Endothelial cell of umbilical vein (primary cell): ENCODE measurements around the gene SLC6A6. TPM values are rescaled to one million over a fixed set of nuclear protein-coding genes. Genes with fewer than 3 reads are reported as not detected.

ENCODE experiments used
- BruUV-seq: library from RNA; stranded (reverse); fragments of 400-500 nt; replicated peaks from 2 replicates; lab custom pipeline; 2021; lab: Mats Ljungman, UMichigan
- CTCF ChIA-PET: fragments of 300-600, 350-600 bp; sonication (Branson Sonifier 250); formaldehyde crosslinking; loops from one replicate; lab custom pipeline; 2021; ENCODE audit warnings: antibody characterized with exemption, inconsistent platforms; lab: Charles Lee
- POLR2A ChIA-PET: fragments of 300-600, 350-600 bp; sonication (Branson Sonifier 250); formaldehyde crosslinking; loops from one replicate; lab custom pipeline; 2021; ENCODE audit warnings: antibody characterized with exemption, inconsistent platforms; lab: Charles Lee
- DNase-seq: peaks from one replicate; pipeline ENCODE4 v3.0.0-alpha.2; 2011; ENCODE audit warnings: low read depth, low spot score
- FAIRE-seq: peaks from 2 replicates; lab custom pipeline; 2011; peaks lifted over from hg19 to GRCh38; lab: Jason Lieb, UNC
- H2AFZ ChIP-seq: 2 replicates; pipeline ENCODE4 v1.6.0; 2012; ENCODE audit warnings: low read depth, low read length, control low read depth, inconsistent platforms
- H3K27ac ChIP-seq: 2 replicates; pipeline ENCODE4 v1.5.1; 2011; ENCODE audit warnings: low read depth, mild to moderate bottlenecking, control low read depth, low read length, moderate library complexity; ENCODE audit not compliant: insufficient read depth
- H3K27me3 ChIP-seq, 2 experiments: 2 replicates each; pipeline versions ENCODE4 v1.6.0 to v1.6.1; 2011; ENCODE audit warnings: low read length in 2 of 2, mixed read lengths in 1 of 2; ENCODE audit not compliant: control insufficient read depth in 2 of 2, insufficient read depth in 2 of 2
- H3K36me3 ChIP-seq, 2 experiments: 2 replicates in 1 of 2; 3 replicates in 1 of 2; pipeline ENCODE4 v1.5.1; 2011; ENCODE audit warnings: low read length in 2 of 2, mild to moderate bottlenecking in 1 of 2, moderate library complexity in 1 of 2; ENCODE audit not compliant: control insufficient read depth in 2 of 2, insufficient read depth in 2 of 2; ENCODE audit errors: extremely low read depth in 1 of 2
- H3K4me1 ChIP-seq: 3 replicates; pipeline ENCODE4 v1.5.1; 2011; ENCODE audit warnings: mild to moderate bottlenecking, low read length; ENCODE audit not compliant: control insufficient read depth, insufficient read depth; ENCODE audit errors: extremely low read depth
- H3K4me2 ChIP-seq: 2 replicates; pipeline ENCODE4 v1.6.1; 2011; ENCODE audit warnings: low read length, control low read depth, mixed read lengths; ENCODE audit not compliant: insufficient read depth
- H3K4me3 ChIP-seq, 3 experiments: fragments of 200-600 bp in 1 of 3; sonication (generic), shearing (Covaris generic) in 1 of 3; replicated peaks in 1 of 3; 2 replicates each; pipeline ENCODE4 v1.5.1; 2011 to 2016; ENCODE audit warnings: control low read depth in 3 of 3, low read length in 3 of 3, mild to moderate bottlenecking in 2 of 3, inconsistent platforms in 1 of 3, low read depth in 1 of 3, moderate library complexity in 1 of 3; ENCODE audit not compliant: insufficient read depth in 1 of 3
- H3K79me2 ChIP-seq: 2 replicates; pipeline ENCODE4 v1.6.0; 2012; ENCODE audit warnings: low read length, inconsistent platforms; ENCODE audit not compliant: control insufficient read depth, insufficient read depth
- H3K9ac ChIP-seq: replicated peaks from 2 replicates; pipeline ENCODE3; 2011; ENCODE audit warnings: low read length, control low read depth; ENCODE audit not compliant: insufficient read depth; ENCODE audit errors: extremely low read depth
- H3K9me1 ChIP-seq: replicated peaks from 3 replicates; pipeline ENCODE4 v1.6.0; 2011; ENCODE audit warnings: mild to moderate bottlenecking, low read length; ENCODE audit not compliant: control insufficient read depth, insufficient read depth; ENCODE audit errors: extremely low read depth
- H3K9me3 ChIP-seq: replicated peaks from 2 replicates; pipeline ENCODE4 v1.5.1; 2012; ENCODE audit warnings: low read length, inconsistent platforms; ENCODE audit not compliant: control insufficient read depth, insufficient read depth
- H4K20me1 ChIP-seq: replicated peaks from 2 replicates; pipeline ENCODE3; 2011; ENCODE audit warnings: mild to moderate bottlenecking, low read length; ENCODE audit not compliant: control insufficient read depth, insufficient read depth; ENCODE audit errors: extremely low read depth
- CTCF ChIP-seq, 2 donors: IDR thresholded peaks; 1 replicate in 1 of 2; 2 replicates in 1 of 2; pipeline ENCODE4 v1.5.1; 2011; ENCODE audit warnings: low read length in 2 of 2, mild to moderate bottlenecking in 2 of 2, moderate library complexity in 2 of 2, control low read depth in 1 of 2, inconsistent platforms in 1 of 2, low read depth in 1 of 2; ENCODE audit not compliant: insufficient read depth in 1 of 2; ENCODE audit errors: extremely low read depth in 1 of 2
- EZH2 ChIP-seq: IDR thresholded peaks from 2 replicates; pipeline ENCODE4 v1.6.1; 2012; ENCODE audit warnings: borderline replicate concordance, low read depth, mild to moderate bottlenecking, moderate library complexity, low read length, inconsistent platforms; ENCODE audit not compliant: severe bottlenecking
- FOS ChIP-seq: IDR thresholded peaks from 2 replicates; pipeline ENCODE4 v1.6.1; 2011; ENCODE audit warnings: mild to moderate bottlenecking, low read length, moderate library complexity, borderline replicate concordance; ENCODE audit not compliant: insufficient read depth
- GATA2 ChIP-seq: IDR thresholded peaks from 2 replicates; pipeline ENCODE4 v1.7.0; 2011; ENCODE audit warnings: low read depth, mild to moderate bottlenecking, moderate library complexity, mixed read lengths, low read length; ENCODE audit not compliant: insufficient read length, insufficient read depth
- JUN ChIP-seq: IDR thresholded peaks from 2 replicates; pipeline ENCODE4 v1.6.1; 2011; ENCODE audit warnings: borderline replicate concordance, low read depth; ENCODE audit not compliant: insufficient read length, insufficient read depth
- MAX ChIP-seq: IDR thresholded peaks from 2 replicates; pipeline ENCODE4 v1.6.1; 2011; ENCODE audit not compliant: insufficient read depth, insufficient read length
- MYC ChIP-seq: IDR thresholded peaks from one replicate; pipeline ENCODE4 v1.6.1; 2011; ENCODE audit warnings: mild to moderate bottlenecking, low read depth, low read length
- POLR2A ChIP-seq: IDR thresholded peaks from 2 replicates; pipeline ENCODE4 v1.6.1; 2012; ENCODE audit warnings: low read depth, mild to moderate bottlenecking, control low read depth, low read length
- POLR2AphosphoS5 ChIP-seq: IDR thresholded peaks from 2 replicates; pipeline ENCODE4 v1.6.1; 2012; ENCODE audit warnings: low read depth, mild to moderate bottlenecking, control low read depth, low read length, moderate library complexity; ENCODE audit not compliant: insufficient read depth
- dilution Hi-C: fragments of 300-500 bp; cut with MboI; formaldehyde crosslinking; loops from one replicate; pipeline ENCODE4 v1.15.0; 2019; ENCODE audit warnings: low sequenced_read_pairs; ENCODE audit not compliant: extremely low pct_ligation_motif_present
- intact Hi-C: fragments of 100-400 bp; cut with micrococcal nuclease; formaldehyde crosslinking; loops from one replicate; pipeline ENCODE4 v1.10.0; 2022
- polyA plus RNA-seq, 4 experiments: library from polyadenylated mRNA; depleted of rRNA in 3 of 4; stranded (reverse) in 3 of 4; unstranded in 1 of 4; fragments of >200 nt; gene quantifications; 2 replicates each; pipeline versions ENCODE4 v1.2.1 to v1.2.3, GENCODE V29; 2011 to 2012; ENCODE audit warnings: missing spikeins in 1 of 4
- total RNA-seq: library from RNA; stranded (reverse); gene quantifications from 2 replicates; pipeline ENCODE4 v1.2.3, GENCODE V29; 2021

SLC6A6 gene
- total and polyA plus RNA-seq, 2 donors (not counting 3 experiments of a cell fraction or from before 2014, with no cell fraction given): 25.7 to 38.0 TPM

- intact Hi-C loops: no loop called here
- ChIA-PET POLR2A (no interaction called here), CTCF (no interaction called here)
- no TSS peak for BruUV-seq
- TF ChIP-seq JUN: no peak
- TF ChIP-seq MYC: no peak
- TF ChIP-seq MAX: no peak
- TF ChIP-seq POLR2AphosphoS5: no peak
- no peak for TF ChIP-seq FOS
- no peak for TF ChIP-seq CTCF (IDR thresholded peaks at IDR 0.05; ENCODE audit: extremely low read depth in 1 of 2, insufficient read depth in 1 of 2, low read depth in 1 of 2, low read length in 2 of 2)
- TF ChIP-seq EZH2: no peak
- no peak for TF ChIP-seq POLR2A
- no peak for TF ChIP-seq GATA2
- no peak for FAIRE-seq
- dilution Hi-C loops: no loop called here
- H3K9me1 ChIP-seq: no peaks in the 10 kb centered on the region
- H3K4me1 ChIP-seq: no peaks in the 10 kb centered on the region
- H3K79me2 ChIP-seq: no peaks in the 10 kb centered on the region
- no peaks in the 10 kb centered on the region for H3K27me3 ChIP-seq
- H3K4me2 ChIP-seq: no peak overlapping the region
- no peak overlapping the region for H3K4me3 ChIP-seq
- no peak overlapping the region for H3K9ac ChIP-seq
- no peak overlapping the region for H2AFZ ChIP-seq
- no peak for DNase-seq
- no peaks in the 10 kb centered on the region for H3K9me3 ChIP-seq
- peaks cover 3 to 5% of the 10 kb centered on the region in 2 experiments for H3K36me3 ChIP-seq
- H3K27ac ChIP-seq: peak overlapping the region; percentile 20
- no peaks in the 10 kb centered on the region for H4K20me1 ChIP-seq
These were observed 86.1 kb downstream of the SLC6A6 start for GRCh38 chr3:14488286-14489041.
